Endothelial cell (in vitro differentiated cells): ENCODE data around the gene VPS54. TPM values are rescaled to one million over a fixed set of nuclear protein-coding genes. Genes with fewer than 3 reads are reported as not detected.

Experiments
- DNase-seq: peaks from one replicate; pipeline ENCODE4 v3.0.0; 2021; ENCODE audit warnings: low spot score
- H3K27ac Mint-ChIP-seq: one replicate; pipeline ENCODE4 v1.8.0; 2021; ENCODE audit warnings: mixed read lengths, inconsistent platforms; ENCODE audit not compliant: unreplicated experiment
- H3K27me3 Mint-ChIP-seq: one replicate; pipeline ENCODE4 v1.8.0; 2021; ENCODE audit warnings: mild to moderate bottlenecking, moderate library complexity, mixed read lengths, inconsistent platforms; ENCODE audit not compliant: unreplicated experiment
- H3K36me3 Mint-ChIP-seq: one replicate; pipeline ENCODE4 v1.8.0; 2021; ENCODE audit warnings: mild to moderate bottlenecking, low read depth, mixed read lengths, inconsistent platforms; ENCODE audit not compliant: unreplicated experiment
- H3K4me1 Mint-ChIP-seq: one replicate; pipeline ENCODE4 v1.8.0; 2021; ENCODE audit warnings: mild to moderate bottlenecking, mixed read lengths, inconsistent platforms; ENCODE audit not compliant: unreplicated experiment
- H3K4me3 Mint-ChIP-seq: one replicate; pipeline ENCODE4 v1.8.0; 2021; ENCODE audit warnings: mild to moderate bottlenecking, mixed read lengths, inconsistent platforms; ENCODE audit not compliant: unreplicated experiment
- H3K9me3 Mint-ChIP-seq: one replicate; pipeline ENCODE4 v1.8.0; 2021; ENCODE audit warnings: mixed read lengths, inconsistent platforms; ENCODE audit not compliant: unreplicated experiment
- total RNA-seq: library from RNA; stranded (reverse); fragmentation: NEBNext Ultra II Directional; extraction: Animal tissue kit (Norgen Biotek cat#: 25700); gene quantifications from one replicate; pipeline ENCODE4 v1.2.1, GENCODE V29; 2021; ENCODE audit not compliant: unreplicated experiment
- TF ChIP-seq, protein P1 (sequence below): fragments of 200-600 bp; sonication (generic); IDR thresholded peaks from one replicate; pipeline ENCODE4 v1.5.0; 2021; ENCODE audit warnings: antibody characterized with exemption; ENCODE audit not compliant: unreplicated experiment

Gene VPS54
- total RNA-seq, 1 donor from 2014 or later = 13.6 TPM

GRCh38 chr2:63886445-63886844, 132.8 kb downstream of the VPS54 start:
- H3K4me3 Mint-ChIP-seq = no peak overlapping the region
- H3K27ac Mint-ChIP-seq = no peak overlapping the region
- DNase-seq = no peak
- TF ChIP-seq, protein P1, sequence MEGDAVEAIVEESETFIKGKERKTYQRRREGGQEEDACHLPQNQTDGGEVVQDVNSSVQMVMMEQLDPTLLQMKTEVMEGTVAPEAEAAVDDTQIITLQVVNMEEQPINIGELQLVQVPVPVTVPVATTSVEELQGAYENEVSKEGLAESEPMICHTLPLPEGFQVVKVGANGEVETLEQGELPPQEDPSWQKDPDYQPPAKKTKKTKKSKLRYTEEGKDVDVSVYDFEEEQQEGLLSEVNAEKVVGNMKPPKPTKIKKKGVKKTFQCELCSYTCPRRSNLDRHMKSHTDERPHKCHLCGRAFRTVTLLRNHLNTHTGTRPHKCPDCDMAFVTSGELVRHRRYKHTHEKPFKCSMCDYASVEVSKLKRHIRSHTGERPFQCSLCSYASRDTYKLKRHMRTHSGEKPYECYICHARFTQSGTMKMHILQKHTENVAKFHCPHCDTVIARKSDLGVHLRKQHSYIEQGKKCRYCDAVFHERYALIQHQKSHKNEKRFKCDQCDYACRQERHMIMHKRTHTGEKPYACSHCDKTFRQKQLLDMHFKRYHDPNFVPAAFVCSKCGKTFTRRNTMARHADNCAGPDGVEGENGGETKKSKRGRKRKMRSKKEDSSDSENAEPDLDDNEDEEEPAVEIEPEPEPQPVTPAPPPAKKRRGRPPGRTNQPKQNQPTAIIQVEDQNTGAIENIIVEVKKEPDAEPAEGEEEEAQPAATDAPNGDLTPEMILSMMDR = no peak
- H3K9me3 Mint-ChIP-seq = no peaks in the 10 kb centered on the region
- no peaks in the 10 kb centered on the region for H3K27me3 Mint-ChIP-seq
- peaks cover 24% of the 10 kb centered on the region for H3K36me3 Mint-ChIP-seq
- no peaks in the 10 kb centered on the region for H3K4me1 Mint-ChIP-seq

- Mint-ChIP-seq H3K4me3 (no peak overlapping the region), H3K4me1 (peaks cover 7% of the 10 kb centered on the region), H3K27ac (no peak overlapping the region)
Measured at GRCh38 chr2:63882395-63883105, 136.7 kb downstream of the VPS54 start.

GRCh38 chr2:63881205-63881604, 138.0 kb downstream of the VPS54 start:
- peaks cover 21% of the 10 kb centered on the region for H3K36me3 Mint-ChIP-seq
- H3K9me3 Mint-ChIP-seq = no peaks in the 10 kb centered on the region
- peaks cover 7% of the 10 kb centered on the region for H3K4me1 Mint-ChIP-seq
- H3K4me3 Mint-ChIP-seq = no peak overlapping the region
- no peak for DNase-seq
- peaks cover 2% of the 10 kb centered on the region for H3K27me3 Mint-ChIP-seq
- no peak overlapping the region for H3K27ac Mint-ChIP-seq
- TF ChIP-seq, protein P1 = no peak

More at GRCh38 chr2:63882395-63883105, 136.7 kb downstream of the VPS54 start:
- DNase-seq = no peak
- TF ChIP-seq, protein P1 = no peak
- Mint-ChIP-seq H3K36me3 (peaks cover 14% of the 10 kb centered on the region), H3K27me3 (peaks cover 2% of the 10 kb centered on the region), H3K9me3 (no peaks in the 10 kb centered on the region)

- Mint-ChIP-seq H3K4me1 (peaks cover 7% of the 10 kb centered on the region), H3K9me3 (no peaks in the 10 kb centered on the region), H3K27me3 (peaks cover 2% of the 10 kb centered on the region), H3K36me3 (peaks cover 22% of the 10 kb centered on the region), H3K27ac (no peak overlapping the region), H3K4me3 (no peak overlapping the region)
- DNase-seq = no peak
- TF ChIP-seq, protein P1 = no peak
Measured at GRCh38 chr2:63880625-63881024, 138.6 kb downstream of the VPS54 start.

DNA sequence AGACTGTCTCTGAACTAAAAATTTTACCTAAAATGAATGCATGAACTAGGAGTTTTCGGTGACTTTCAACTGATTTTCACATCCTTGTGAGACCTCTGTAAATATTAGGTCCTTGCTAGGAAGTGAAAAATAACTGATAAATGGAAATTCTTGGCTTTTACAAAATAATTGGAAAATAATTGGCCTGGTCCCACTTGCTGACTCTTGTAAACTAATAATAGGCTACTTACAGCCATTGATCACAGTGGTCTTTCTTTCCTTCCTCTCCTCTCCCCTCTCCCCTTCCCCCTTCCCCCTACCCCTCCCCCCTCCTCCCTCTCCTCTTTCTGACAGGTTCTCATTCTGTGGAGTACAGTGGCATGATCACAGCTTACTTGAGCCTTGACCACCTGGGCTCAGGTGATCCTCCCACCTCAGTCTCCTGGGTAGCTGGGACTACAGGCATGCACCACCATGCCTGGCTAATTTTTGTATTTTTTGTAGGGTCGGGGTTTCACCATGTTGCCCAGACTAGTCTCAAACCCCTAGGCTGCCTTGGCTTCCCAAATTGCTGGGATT, 139.3 kb downstream of the VPS54 start:
- Mint-ChIP-seq H3K36me3 (peaks cover 22% of the 10 kb centered on the region), H3K27ac (no peak overlapping the region), H3K9me3 (no peaks in the 10 kb centered on the region), H3K27me3 (peaks cover 2% of the 10 kb centered on the region), H3K4me3 (no peak overlapping the region), H3K4me1 (peaks cover 7% of the 10 kb centered on the region)
- DNase-seq = no peak
- TF ChIP-seq, protein P1 = no peak
